GM21723 (cell line): ENCODE data around the gene ERBB4.

Source experiments
- ATAC-seq: cut with Tn5 transposase; IDR thresholded peaks from one replicate; pipeline ENCODE4 v1.9.1; 2021; ENCODE audit warnings: mild to moderate bottlenecking, moderate library complexity; ENCODE audit not compliant: unreplicated experiment

Gene ERBB4

GRCh38 chr2:212099658-212100057, 438.9 kb downstream of the ERBB4 start:
- no peak for ATAC-seq

GRCh38 chr2:212098966-212099365, 439.6 kb downstream of the ERBB4 start:
- ATAC-seq: no peak

- ATAC-seq: no peak
Observed at GRCh38 chr2:212097001-212097400, 441.6 kb downstream of the ERBB4 start.

- no peak for ATAC-seq
Observed at GRCh38 chr2:212089873-212090272, 448.7 kb downstream of the ERBB4 start.

- no peak for ATAC-seq
Observed at GRCh38 chr2:212088353-212088752, 450.2 kb downstream of the ERBB4 start.

- no peak for ATAC-seq
Observed at GRCh38 chr2:212083492-212083891, 455.1 kb downstream of the ERBB4 start.

- peak; percentile 91 for ATAC-seq
Observed at GRCh38 chr2:212078103-212078502, 460.5 kb downstream of the ERBB4 start.

- peak; percentile 44 for ATAC-seq
Observed at GRCh38 chr2:212076456-212076855, 462.1 kb downstream of the ERBB4 start.

- no peak for ATAC-seq
Observed at GRCh38 chr2:212073360-212073759, 465.2 kb downstream of the ERBB4 start.

- ATAC-seq: no peak
Observed at GRCh38 chr2:212066546-212066945, 472.1 kb downstream of the ERBB4 start.

- ATAC-seq: no peak
Observed at GRCh38 chr2:212064318-212064717, 474.3 kb downstream of the ERBB4 start.

- ATAC-seq: peak; percentile 55
Observed at GRCh38 chr2:212052412-212053159, 486.0 kb downstream of the ERBB4 start.

GRCh38 chr2:212050871-212051270, 487.7 kb downstream of the ERBB4 start:
- no peak for ATAC-seq

GRCh38 chr2:212042562-212042961, 496.0 kb downstream of the ERBB4 start:
- ATAC-seq: no peak

GRCh38 chr2:212037062-212037461, 501.5 kb downstream of the ERBB4 start:
- ATAC-seq: no peak

GRCh38 chr2:212034841-212035585, 503.6 kb downstream of the ERBB4 start:
- no peak for ATAC-seq

GRCh38 chr2:212033888-212034287, 504.7 kb downstream of the ERBB4 start:
- no peak for ATAC-seq

- no peak for ATAC-seq
Observed at GRCh38 chr2:212032536-212033219, 505.9 kb downstream of the ERBB4 start.

GRCh38 chr2:212032032-212032431, 506.6 kb downstream of the ERBB4 start:
- no peak for ATAC-seq

GRCh38 chr2:212030709-212031108, 507.9 kb downstream of the ERBB4 start:
- no peak for ATAC-seq

- no peak for ATAC-seq
Observed at GRCh38 chr2:212028798-212029394, 509.7 kb downstream of the ERBB4 start.
